Common myeloid progenitor, CD34-positive (primary cell): Measurements from ENCODE around the gene UBE2D1.

Experiments
- CTCF ChIA-PET: fragments of 350-600 bp; sonication (Branson Sonifier 250); formaldehyde crosslinking; loops from one replicate; lab custom pipeline; 2021; ENCODE audit warnings: antibody characterized with exemption; lab: Charles Lee
- POLR2A ChIA-PET: fragments of 350-600 bp; sonication (Branson Sonifier 250); formaldehyde crosslinking; loops from one replicate; lab custom pipeline; 2021; ENCODE audit warnings: antibody characterized with exemption; lab: Charles Lee
- DNase-seq, 3 donors: peaks; one replicate each; pipeline versions ENCODE4 v3.0.0 to v3.0.0-alpha.2; 2013
- H3K27ac ChIP-seq, 2 experiments: 1 replicate in 1 of 2; 2 replicates in 1 of 2; pipeline ENCODE4 v1.7.0; 2013; ENCODE audit warnings: inconsistent platforms in 2 of 2, low read length in 2 of 2, mild to moderate bottlenecking in 2 of 2, low read depth in 1 of 2, moderate library complexity in 1 of 2; ENCODE audit not compliant: severe bottlenecking in 2 of 2, insufficient read depth in 1 of 2, poor library complexity in 1 of 2
- H3K27me3 ChIP-seq, 5 experiments: replicated peaks in 2 of 5; 1 replicate in 3 of 5; 2 replicates in 2 of 5; pipeline versions ENCODE4 v1.6.1 to v1.7.0; 2013; ENCODE audit warnings: low read length in 4 of 5, mild to moderate bottlenecking in 2 of 5, moderate library complexity in 2 of 5, inconsistent platforms in 1 of 5; ENCODE audit not compliant: insufficient read depth in 5 of 5, control insufficient read depth in 4 of 5
- H3K36me3 ChIP-seq, 4 experiments: 1 replicate in 2 of 4; 2 replicates in 2 of 4; pipeline versions ENCODE4 v1.6.1 to v1.7.0; 2013; ENCODE audit warnings: low read length in 3 of 4, control low read depth in 1 of 4, mild to moderate bottlenecking in 1 of 4; ENCODE audit not compliant: control insufficient read depth in 4 of 4, insufficient read depth in 4 of 4
- H3K4me1 ChIP-seq, 4 experiments: 1 replicate in 3 of 4; 2 replicates in 1 of 4; pipeline versions ENCODE4 v1.6.1 to v1.7.1; 2013; ENCODE audit warnings: low read length in 3 of 4, mild to moderate bottlenecking in 3 of 4, control low read depth in 1 of 4, inconsistent platforms in 1 of 4, moderate library complexity in 1 of 4; ENCODE audit not compliant: control insufficient read depth in 4 of 4, insufficient read depth in 4 of 4; ENCODE audit errors: control extremely low read depth in 1 of 4
- H3K4me3 ChIP-seq, 7 experiments: 1 replicate in 4 of 7; 2 replicates in 3 of 7; pipeline versions ENCODE4 v1.5.1 to v1.7.0; 2013; ENCODE audit warnings: mild to moderate bottlenecking in 7 of 7, low read length in 6 of 7, moderate library complexity in 6 of 7, inconsistent platforms in 2 of 7, low read depth in 2 of 7, control low read depth in 1 of 7; ENCODE audit not compliant: insufficient read depth in 4 of 7, control insufficient read depth in 1 of 7; ENCODE audit errors: extremely low read depth in 1 of 7
- H3K9me3 ChIP-seq, 5 experiments: 1 replicate in 4 of 5; 2 replicates in 1 of 5; pipeline versions ENCODE4 v1.6.1 to v1.7.1; 2013; ENCODE audit warnings: low read length in 4 of 5, mild to moderate bottlenecking in 2 of 5, inconsistent platforms in 1 of 5, low read depth in 1 of 5, moderate library complexity in 1 of 5; ENCODE audit not compliant: control insufficient read depth in 4 of 5, insufficient read depth in 2 of 5; ENCODE audit errors: control extremely low read depth in 1 of 5
- WGBS: methylation state at CpG from one replicate; pipeline ENCODE4 v1.1.5; 2013; ENCODE audit not compliant: insufficient coverage; 5-methylcytosine and 5-hydroxymethylcytosine counted together

Gene UBE2D1

DNA sequence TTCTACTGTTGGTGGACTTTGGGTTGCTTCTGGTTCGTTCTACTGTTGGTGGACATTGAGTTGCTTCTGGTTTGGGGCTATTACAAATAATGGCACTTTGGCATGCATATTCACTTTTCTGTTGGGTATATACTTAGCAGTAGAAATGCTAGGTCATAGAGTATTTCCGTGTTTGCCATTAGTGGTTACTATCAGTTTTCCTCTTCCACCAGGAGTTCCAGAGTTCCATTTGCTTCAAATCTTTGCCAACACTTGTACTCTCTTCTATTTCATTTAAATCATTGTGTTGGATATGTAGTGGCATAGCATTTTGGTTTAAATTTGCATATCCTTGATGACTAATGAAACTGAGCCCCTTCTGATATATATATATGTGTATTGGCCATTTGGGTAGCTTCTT, 15.2 kb downstream of the UBE2D1 start:
- no peak for DNase-seq
- ChIA-PET POLR2A (no interaction called here), CTCF (interaction anchor here (0.6 to 1.5 kb wide), 3 partner anchors 29 to 75 kb away, joined by 3 to 4 read pairs (median 4); no protein-coding TSS in a partner anchor)
- H3K9me3 ChIP-seq, result no peaks in the 10 kb centered on the region
- 100% methylated on average over 1 of the region's 2 CpGs for WGBS
- H3K4me3 ChIP-seq, result no peak overlapping the region
- H3K4me1 ChIP-seq, result peaks cover 0 to 2% (median 0%) of the 10 kb centered on the region in 4 experiments
- H3K27ac ChIP-seq, result no peak overlapping the region
- H3K27me3 ChIP-seq, result no peaks in the 10 kb centered on the region
- peaks cover 0 to 5% (median 0%) of the 10 kb centered on the region in 4 experiments for H3K36me3 ChIP-seq

DNA sequence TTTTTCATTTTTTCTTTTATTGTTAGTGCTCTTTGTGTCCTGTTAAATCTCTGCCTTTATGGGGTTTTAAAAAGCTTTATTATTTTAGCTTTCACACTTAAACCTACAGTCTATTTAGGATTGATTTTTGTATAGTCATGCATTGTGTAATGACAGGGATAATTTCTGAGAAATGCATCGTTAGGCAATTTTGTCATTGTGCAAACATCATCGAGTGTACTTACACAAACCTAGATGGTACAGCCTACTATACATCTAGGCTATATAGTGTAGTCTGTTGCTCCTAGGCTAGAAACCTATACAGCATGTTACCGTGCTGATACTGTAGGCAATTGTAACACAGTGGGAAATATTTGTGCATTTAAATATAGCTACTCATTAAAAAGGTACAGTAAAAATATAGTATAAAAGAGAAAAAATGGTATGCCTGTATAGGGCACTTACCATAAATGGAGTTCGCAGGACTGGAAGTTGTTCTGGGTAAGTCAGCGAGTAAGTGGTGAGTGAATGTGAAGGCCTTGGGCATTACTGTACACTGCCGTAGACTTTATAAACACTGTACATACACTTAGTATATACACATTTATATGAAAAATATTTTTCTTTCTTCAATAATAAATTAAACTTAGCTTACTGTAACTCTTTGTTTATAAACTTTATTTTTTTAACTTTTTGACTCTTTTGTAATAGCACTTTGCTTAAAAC, 16.0 kb downstream of the UBE2D1 start:
- no peak for DNase-seq
- Histone ChIP-seq H3K4me3 (no peak overlapping the region), H3K27me3 (no peaks in the 10 kb centered on the region), H3K9me3 (no peaks in the 10 kb centered on the region), H3K36me3 (peaks cover 0 to 5% (median 0%) of the 10 kb centered on the region in 4 experiments), H3K4me1 (peaks cover 0 to 2% (median 1%) of the 10 kb centered on the region in 4 experiments), H3K27ac (no peak overlapping the region)
- ChIA-PET POLR2A (no interaction called here), CTCF (interaction anchor here (1.0 to 1.5 kb wide), 3 partner anchors 28 to 35 kb away, joined by 3 to 4 read pairs (median 3); no protein-coding TSS in a partner anchor)
- WGBS, result no CpG with 5 or more reads among the region's 6 CpGs

DNA sequence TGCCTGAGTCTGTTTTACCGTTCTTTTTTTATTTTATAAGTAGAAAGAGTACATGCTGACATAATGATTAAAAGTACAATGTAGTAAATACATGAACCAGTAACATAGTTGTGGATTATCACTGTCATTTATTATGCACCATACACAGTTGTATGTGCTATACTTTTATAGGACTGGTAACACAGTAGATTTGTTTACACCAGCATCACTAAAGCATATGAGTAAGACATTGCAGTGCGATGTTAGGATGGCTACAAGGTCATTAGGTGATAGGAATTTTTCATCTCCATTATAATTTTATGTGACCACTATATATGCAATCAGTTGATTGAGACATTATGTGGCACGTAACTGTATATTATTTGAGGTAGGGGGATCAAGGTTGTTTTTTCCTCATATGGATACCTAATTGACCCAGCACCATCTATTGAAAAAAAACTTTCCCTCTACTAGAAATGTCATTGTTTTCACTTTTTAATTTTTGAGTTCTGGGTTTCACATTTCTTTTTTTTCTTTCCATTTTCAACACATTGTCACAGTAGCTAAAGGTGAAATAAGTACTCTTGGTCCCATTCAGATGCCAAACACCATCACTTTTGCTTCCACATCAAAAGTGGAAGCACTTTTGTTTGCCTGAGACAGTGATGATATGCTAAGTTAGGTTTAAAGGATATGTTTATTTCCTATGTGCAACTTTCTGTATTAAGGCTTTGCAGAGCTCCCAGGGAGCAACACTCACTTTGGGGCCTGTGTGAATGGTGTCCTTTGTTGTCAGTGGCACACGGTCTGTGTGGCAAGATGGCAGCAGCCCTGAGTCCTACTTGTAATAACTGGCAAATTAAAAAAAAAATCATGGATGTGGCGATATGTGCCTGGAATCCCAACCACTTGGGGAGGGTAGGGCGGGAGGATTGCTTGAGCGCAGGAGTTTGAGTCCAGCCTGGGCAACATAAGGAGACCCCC, 17.1 kb downstream of the UBE2D1 start:
- DNase-seq, result no peak
- no peak overlapping the region for H3K4me3 ChIP-seq
- H3K9me3 ChIP-seq, result no peaks in the 10 kb centered on the region
- POLR2A ChIA-PET, result no interaction called here
- no peaks in the 10 kb centered on the region for H3K27me3 ChIP-seq
- CTCF ChIA-PET, result no interaction called here
- WGBS, result 100% methylated on average over 2 of the region's 7 CpGs
- peaks cover 0 to 1% (median 0%) of the 10 kb centered on the region in 4 experiments for H3K36me3 ChIP-seq
- H3K27ac ChIP-seq, result no peak overlapping the region
- peaks cover 0 to 2% (median 1%) of the 10 kb centered on the region in 4 experiments for H3K4me1 ChIP-seq

DNA sequence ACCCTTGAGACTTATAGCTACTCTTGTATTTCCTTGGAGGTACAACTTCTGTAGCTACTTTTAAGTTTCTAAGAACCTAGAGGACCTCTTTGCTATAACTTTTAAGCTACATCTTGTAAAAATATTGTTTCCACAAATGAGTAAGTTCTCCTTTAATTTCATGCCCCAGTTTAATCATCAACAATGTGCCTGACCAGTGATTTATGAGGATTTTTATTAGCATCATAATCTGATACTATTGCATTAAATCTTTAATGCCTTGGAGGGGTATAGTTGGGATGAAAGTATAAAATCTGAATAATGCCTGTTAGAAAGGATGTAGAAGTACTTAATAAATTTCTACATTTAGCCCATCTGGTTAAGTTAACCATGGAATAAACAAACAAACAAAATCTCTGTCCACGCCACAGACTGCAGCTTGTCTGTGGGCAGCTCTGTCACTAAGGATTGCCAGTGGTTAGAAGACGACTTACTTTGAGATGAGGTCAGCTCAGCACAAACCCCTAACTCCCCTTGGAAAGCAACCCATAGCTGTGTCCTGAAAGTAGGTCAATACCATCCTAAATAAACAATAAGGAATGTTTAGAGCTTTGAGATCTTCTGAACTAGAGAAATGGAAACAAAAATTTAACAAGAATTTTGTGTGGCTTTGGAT, 18.3 kb downstream of the UBE2D1 start:
- ChIA-PET POLR2A (no interaction called here), CTCF (interaction anchor here (1.3 kb wide), 1 partner anchor 54 kb away, joined by 3 read pairs; no protein-coding TSS in a partner anchor)
- no peak overlapping the region for H3K4me3 ChIP-seq
- no peaks in the 10 kb centered on the region for H3K36me3 ChIP-seq
- H3K4me1 ChIP-seq, result peaks cover 0 to 2% (median 1%) of the 10 kb centered on the region in 4 experiments
- 100% methylated on average over 1 of the region's 2 CpGs for WGBS
- no peak for DNase-seq
- H3K27ac ChIP-seq, result no peak overlapping the region
- no peaks in the 10 kb centered on the region for H3K9me3 ChIP-seq
- H3K27me3 ChIP-seq, result no peaks in the 10 kb centered on the region

DNA sequence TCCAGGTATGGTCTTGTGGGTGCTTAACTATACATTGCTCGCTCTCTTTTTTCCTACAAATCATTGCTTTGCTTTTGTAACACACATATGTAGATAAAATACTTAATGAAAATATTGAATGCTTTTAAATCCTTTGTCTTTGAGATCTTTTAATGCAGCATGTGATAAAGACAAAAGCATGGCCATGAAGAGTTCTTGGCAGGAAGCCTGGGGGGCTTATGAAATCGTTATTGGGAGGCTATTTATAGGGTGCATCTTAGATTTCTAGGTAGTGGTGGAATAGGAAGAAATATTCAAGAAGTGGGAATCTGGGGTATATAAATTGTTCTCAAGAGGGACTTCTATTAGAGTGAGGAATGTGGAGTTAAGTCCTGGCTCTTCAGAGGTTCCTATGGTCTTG, 21.9 kb downstream of the UBE2D1 start:
- no peak for DNase-seq
- ChIA-PET CTCF (interaction anchor here (1.0 kb wide), 1 partner anchor 57 kb away, joined by 3 read pairs; no protein-coding TSS in a partner anchor), POLR2A (no interaction called here)
- no peaks in the 10 kb centered on the region for H3K27me3 ChIP-seq
- no peak overlapping the region for H3K4me3 ChIP-seq
- no peaks in the 10 kb centered on the region for H3K9me3 ChIP-seq
- peaks cover 0 to 2% (median 1%) of the 10 kb centered on the region in 4 experiments for H3K36me3 ChIP-seq
- WGBS, result 0% methylated on average over 1 of the region's 2 CpGs
- peaks cover 0 to 7% (median 3%) of the 10 kb centered on the region in 4 experiments for H3K4me1 ChIP-seq
- H3K27ac ChIP-seq, result no peak overlapping the region

DNA sequence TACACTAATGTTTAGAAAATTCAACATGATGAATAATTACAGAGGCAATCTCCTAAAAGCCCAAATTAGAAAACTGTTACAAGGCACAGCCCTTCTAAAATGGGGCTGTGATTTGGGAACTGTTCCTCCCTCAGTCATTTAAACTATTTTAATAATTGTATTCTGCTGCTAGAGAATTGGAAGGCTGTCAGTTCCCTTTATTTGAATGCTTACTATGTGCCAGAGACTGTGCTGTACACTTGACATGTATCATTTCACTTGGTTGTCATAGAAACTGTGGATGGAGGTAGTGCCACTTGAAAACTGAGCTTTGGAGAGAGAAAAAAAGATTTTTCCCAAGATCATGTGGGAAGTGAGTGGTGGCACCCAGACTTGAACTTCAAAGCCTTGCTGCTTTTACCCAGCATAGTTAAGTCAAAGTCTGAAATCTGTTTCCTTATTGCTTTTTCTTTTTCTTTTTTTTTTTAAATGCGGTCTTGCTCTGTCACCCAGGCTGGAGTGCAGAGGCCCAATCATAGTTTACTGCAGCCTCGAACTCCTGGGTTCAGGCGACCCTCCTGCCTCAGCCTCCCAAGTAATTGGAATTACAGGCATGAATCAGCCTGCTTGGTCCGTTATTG, 23.6 kb downstream of the UBE2D1 start:
- DNase-seq, result no peak
- CTCF ChIA-PET, result interaction anchor here (1.4 kb wide), 1 partner anchor 12 kb away, joined by 3 read pairs; no protein-coding TSS in a partner anchor
- no peaks in the 10 kb centered on the region for H3K27me3 ChIP-seq
- no peaks in the 10 kb centered on the region for H3K9me3 ChIP-seq
- POLR2A ChIA-PET, result no interaction called here
- no peak overlapping the region for H3K4me3 ChIP-seq
- H3K27ac ChIP-seq, result no peak overlapping the region
- H3K4me1 ChIP-seq, result peaks cover 0 to 7% (median 2%) of the 10 kb centered on the region in 4 experiments
- H3K36me3 ChIP-seq, result peaks cover 0 to 5% (median 1%) of the 10 kb centered on the region in 4 experiments
- 97% methylated on average over 3 of the region's 4 CpGs for WGBS
